Measurements from ENCODE around the gene RABGAP1L.

GRCh38 chr1:174160603-174161002 lies 1.3 kb downstream of the RABGAP1L start:
- TF ChIP-seq CTCF (optimal IDR thresholded peaks at IDR 0.05 in 1 of 3, IDR thresholded peaks at IDR 0.05 in 1 of 3, conservative IDR thresholded peaks at IDR 0.05 in 1 of 3; ENCODE audit: extremely low read depth in 1 of 3, insufficient read depth in 2 of 3, low read length in 3 of 3) (no peak), EZH2 (IDR thresholded peaks at IDR 0.05; ENCODE audit: low read length) (no peak)

All from keratinocyte (primary cell).